Fibroblast of pulmonary artery (primary cell): Measurements from ENCODE around the gene ITPKC.
A peak's percentile ranks its signal among the peaks of the same experiment; 100 is the strongest.
"Not testable (repeated sequence)": the region's sequence is repeated elsewhere in the genome, so short reads cannot be mapped to it uniquely, and the experiment has no call there.

ENCODE experiments used
- DNase-seq: peaks from one replicate; pipeline ENCODE4 v3.0.0-alpha.2; 2010; ENCODE audit warnings: low read depth
- H3K4me3 ChIP-seq: replicated peaks from 2 replicates; pipeline ENCODE4 v1.5.1; 2011; ENCODE audit warnings: low read depth, mild to moderate bottlenecking, control low read depth, low read length, moderate library complexity
- CTCF ChIP-seq: IDR thresholded peaks from 2 replicates; pipeline ENCODE4 v1.5.1; 2011; ENCODE audit warnings: mild to moderate bottlenecking, control low read depth, low read length, inconsistent platforms; ENCODE audit errors: missing control alignments

Gene ITPKC

DNA sequence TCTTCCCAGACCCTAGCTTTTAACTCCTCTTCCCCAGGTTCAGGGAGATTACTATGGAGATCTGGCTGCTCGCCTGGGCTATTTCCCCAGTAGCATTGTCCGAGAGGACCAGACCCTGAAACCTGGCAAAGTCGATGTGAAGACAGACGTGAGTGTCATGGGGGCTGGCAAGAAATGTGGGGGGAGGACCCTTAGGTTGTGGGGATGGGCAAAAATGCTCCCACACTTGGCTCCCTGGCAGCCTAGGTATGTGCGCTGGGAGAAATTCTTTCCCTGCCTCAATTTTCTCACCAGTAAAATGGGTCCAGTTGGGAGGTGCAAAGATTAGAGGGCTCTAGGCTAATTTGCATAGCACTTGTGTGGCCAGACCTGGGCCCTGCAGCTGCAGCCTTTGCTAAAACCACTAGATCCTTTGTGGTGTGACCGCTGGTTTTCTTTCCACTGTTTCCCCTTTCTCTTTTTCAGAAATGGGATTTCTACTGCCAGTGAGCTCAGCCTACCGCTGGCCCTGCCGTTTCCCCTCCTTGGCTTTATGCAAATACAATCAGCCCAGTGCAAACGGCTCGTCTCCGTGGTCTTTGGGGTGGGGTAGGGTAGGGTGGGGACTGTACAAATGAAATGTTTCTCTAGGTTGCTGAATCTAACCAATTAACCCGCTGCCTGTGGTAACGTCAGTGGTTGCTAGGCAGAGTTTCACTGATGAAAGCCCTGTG lies 60.2 kb downstream of the ITPKC start:
- peak; percentile 94 for DNase-seq
- TF ChIP-seq CTCF = no peak
- H3K4me3 ChIP-seq = peak overlapping the region; percentile 74

GRCh38 chr19:40777645-40777936 lies 60.7 kb downstream of the ITPKC start:
- no peak for DNase-seq
- no peak for TF ChIP-seq CTCF
- peak overlapping the region; percentile 74 for H3K4me3 ChIP-seq

- TF ChIP-seq CTCF = no peak
- peak; percentile 100 for DNase-seq
- H3K4me3 ChIP-seq = peak within 1 kb of the TSS; percentile 74
These were observed 61.2 kb downstream of the ITPKC start, which contains the start of gene RAB4B for GRCh38 chr19:40777937-40778705. RAB4B (plus strand) TSS chr19:40778247; CDS start chr19:40778376, 129 bp downstream.

GRCh38 chr19:40778706-40779284 lies 61.9 kb downstream of the ITPKC start:
- no peak for TF ChIP-seq CTCF
- DNase-seq = no peak
- H3K4me3 ChIP-seq = peak overlapping the region; percentile 74

DNA sequence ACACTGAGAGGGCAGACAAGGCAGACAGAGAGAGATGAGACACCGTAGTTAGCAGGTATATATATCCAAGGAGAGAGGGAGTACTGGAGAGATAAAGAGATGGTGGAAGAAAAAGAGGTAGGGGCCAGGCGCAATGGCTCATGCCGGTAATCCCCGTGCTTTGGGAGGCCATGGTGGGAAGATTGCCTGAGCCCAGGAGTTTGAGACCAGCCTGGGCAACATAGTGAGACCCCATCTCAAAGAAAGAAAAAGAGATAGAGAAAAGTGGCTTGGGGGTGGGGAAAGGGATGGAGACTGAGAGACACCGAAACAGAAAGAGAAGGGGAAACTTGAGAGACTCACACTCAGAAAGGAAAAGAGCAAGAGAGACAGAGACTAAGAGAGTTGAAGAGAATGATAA lies 63.7 kb downstream of the ITPKC start:
- TF ChIP-seq CTCF = no peak
- H3K4me3 ChIP-seq = no peak overlapping the region
- no peak for DNase-seq

DNA sequence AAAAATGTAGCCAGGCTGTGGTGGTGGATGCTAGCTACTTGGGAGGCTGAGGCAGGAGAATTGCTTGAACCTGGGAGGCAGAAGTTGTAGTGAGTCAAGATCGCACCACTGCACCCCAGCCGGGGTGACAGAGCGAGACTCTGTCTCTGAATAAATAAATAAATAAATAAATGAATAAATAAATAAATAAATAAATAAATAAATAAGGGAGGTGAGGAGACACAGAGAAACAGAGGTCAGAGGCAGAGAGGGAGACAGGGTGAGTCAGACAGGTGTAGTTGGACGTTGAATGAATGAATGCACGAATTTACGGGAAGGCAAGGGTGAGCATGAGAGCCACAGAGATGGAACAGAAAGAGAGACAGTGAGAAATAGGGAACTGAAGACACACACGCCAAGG lies 64.2 kb downstream of the ITPKC start:
- no peak overlapping the region for H3K4me3 ChIP-seq
- no peak for DNase-seq
- TF ChIP-seq CTCF = no peak

DNA sequence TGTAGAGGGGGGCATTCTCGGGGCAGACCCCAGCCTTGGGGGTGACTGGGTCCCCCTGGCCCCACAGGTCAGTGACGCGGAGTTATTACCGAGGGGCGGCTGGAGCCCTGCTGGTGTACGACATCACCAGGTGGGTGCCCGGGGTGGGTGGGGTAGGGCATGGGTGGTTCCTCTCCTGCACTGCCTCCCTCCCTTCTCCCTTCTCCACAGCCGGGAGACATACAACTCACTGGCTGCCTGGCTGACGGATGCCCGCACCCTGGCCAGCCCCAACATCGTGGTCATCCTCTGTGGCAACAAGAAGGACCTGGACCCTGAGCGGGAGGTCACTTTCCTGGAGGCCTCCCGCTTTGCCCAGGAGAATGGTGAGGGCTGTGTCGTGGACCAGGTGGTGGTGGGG lies 66.8 kb downstream of the ITPKC start:
- DNase-seq = no peak
- H3K4me3 ChIP-seq = no peak overlapping the region
- TF ChIP-seq CTCF = no peak

GRCh38 chr19:40784146-40784545 lies 67.2 kb downstream of the ITPKC start:
- not testable (repeated sequence) for DNase-seq, H3K4me3 ChIP-seq
